Prostate gland (tissue), 2 donors: ENCODE results near the gene CLDN24.

Source experiments
- CTCF ChIP-seq, 4 experiments: fragments of 200-600 bp in 2 of 4; fragments of 450-650 bp in 2 of 4; sonication (generic) in 2 of 4; IDR thresholded peaks; 1 replicate in 3 of 4; 2 replicates in 1 of 4; pipeline ENCODE4 v1.5.1; 2016 to 2019; ENCODE audit warnings: antibody characterized with exemption in 4 of 4, mild to moderate bottlenecking in 2 of 4, moderate library complexity in 2 of 4
- POLR2AphosphoS5 ChIP-seq: sonication (generic); formaldehyde crosslinking; IDR thresholded peaks from one replicate; pipeline ENCODE4 v1.6.1; 2017; ENCODE audit warnings: antibody characterized with exemption

DNA sequence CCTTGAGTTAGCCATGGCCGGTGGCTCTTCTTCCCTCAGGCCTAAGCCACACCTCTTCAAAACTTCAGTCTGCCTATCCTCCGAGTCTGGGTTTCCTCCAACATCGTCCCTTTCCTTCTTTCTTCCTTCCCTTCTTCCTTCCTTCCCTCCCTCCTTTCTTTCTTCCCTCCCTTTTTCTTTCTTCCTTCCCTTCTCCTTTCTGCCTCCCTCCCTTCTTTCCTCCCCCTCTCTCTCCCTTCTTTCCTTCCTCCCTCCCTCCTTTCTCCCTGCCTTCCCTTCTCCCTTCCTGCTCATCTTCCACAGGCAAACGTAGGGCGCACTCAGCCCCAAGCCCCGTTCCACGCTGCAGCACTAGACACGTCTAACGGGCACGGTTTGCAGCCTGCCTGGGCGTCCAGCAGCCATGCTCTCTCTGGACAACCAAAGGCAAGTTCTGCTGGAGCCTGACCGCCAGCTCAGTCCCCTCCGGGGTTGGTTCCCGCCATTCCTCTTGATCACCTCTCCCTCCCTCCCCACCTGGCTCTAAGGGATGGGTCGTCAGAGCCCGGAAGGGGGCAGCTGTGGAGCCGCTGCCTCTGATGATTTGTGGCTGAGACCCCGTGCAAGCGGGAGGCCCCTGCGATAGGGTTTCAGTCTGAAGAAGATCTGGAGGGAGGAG, 34.1 kb upstream of the CLDN24 start:
- TF ChIP-seq POLR2AphosphoS5 (no peak), CTCF (IDR thresholded peaks at IDR 0.05) (no peak)
